Esophagus squamous epithelium (tissue), 5 donors: ENCODE measurements around the gene REEP2. TPM values are rescaled to one million over a fixed set of nuclear protein-coding genes. Genes with fewer than 3 reads are reported as not detected.

ENCODE experiments used
- DNase-seq: peaks from one replicate; lab custom pipeline; 2025; lab: John Stamatoyannopoulos, UW
- H3K27ac ChIP-seq, 4 donors: fragments of 200-600 bp; sonication (generic); one replicate each; pipeline ENCODE4 v1.5.1; 2016 to 2019; ENCODE audit warnings: mild to moderate bottlenecking in 1 of 4
- H3K27me3 ChIP-seq, 4 donors: fragments of 200-600 bp; sonication (generic); 1 replicate in 3 of 4; 2 replicates in 1 of 4; pipeline versions ENCODE4 v1.5.1 to v1.6.0; 2017 to 2021; ENCODE audit warnings: antibody characterized with exemption in 1 of 4
- H3K36me3 ChIP-seq, 3 donors: fragments of 200-600 bp; sonication (generic); one replicate each; pipeline ENCODE4 v1.5.1; 2016 to 2019
- H3K4me1 ChIP-seq, 3 donors: fragments of 200-600 bp; sonication (generic); one replicate each; pipeline ENCODE4 v1.5.1; 2017 to 2019
- H3K4me3 ChIP-seq, 4 donors: fragments of 200-600 bp; sonication (generic); 1 replicate in 3 of 4; 2 replicates in 1 of 4; pipeline ENCODE4 v1.5.1; 2016 to 2019; ENCODE audit warnings: mild to moderate bottlenecking in 2 of 4, moderate library complexity in 1 of 4
- H3K9me3 ChIP-seq, 3 donors: fragments of 200-600 bp; sonication (generic); one replicate each; pipeline ENCODE4 v1.5.1; 2016 to 2019
- CTCF ChIP-seq, 6 experiments: fragments of 450-650 bp in 4 of 6; fragments of 200-600 bp in 2 of 6; sonication (generic) in 2 of 6; IDR thresholded peaks; one replicate each; pipeline ENCODE4 v1.5.1; 2016 to 2019; ENCODE audit warnings: antibody characterized with exemption in 6 of 6, mild to moderate bottlenecking in 4 of 6, moderate library complexity in 4 of 6
- POLR2A ChIP-seq, 4 donors: fragments of 450-650 bp; IDR thresholded peaks; one replicate each; pipeline ENCODE4 v1.6.1; 2017; ENCODE audit warnings: antibody characterized with exemption in 4 of 4, mild to moderate bottlenecking in 4 of 4, moderate library complexity in 3 of 4
- WGBS, 2 donors: methylation state at CpG; one replicate each; pipeline ENCODE4 v1.1.5; 2018; 5-methylcytosine and 5-hydroxymethylcytosine counted together
- intact Hi-C: fragments of 100-400 bp; cut with DNase I; formaldehyde crosslinking; loops from one replicate; pipeline ENCODE4 v1.15.0; 2022
- small RNA-seq, 4 donors: library from RNA; depleted of rRNA; stranded (forward); fragments of <200 nt; gene quantifications; one replicate each; pipeline ENCODE3, GENCODE V24; 2016
- total RNA-seq, 4 donors: library from RNA; depleted of rRNA; stranded (reverse); fragments of >200 nt; gene quantifications; one replicate each; pipeline ENCODE4 v1.1.0, GENCODE V29; 2016
- donor health status: DM: yes; HTN: yes; CAD: no.

Gene REEP2
- total RNA-seq, 4 donors from 2014 or later, result 0.11 to 3.8 (median 0.20) TPM

- intact Hi-C loops, result no loop called here
- 19% methylated on average over 8 of the region's 11 CpGs; no CpG with 5 or more reads in 1 of the 2 donors for WGBS, 2 donors
Observed at GRCh38 chr5:138491284-138491648, 52.4 kb downstream of the REEP2 start.

GRCh38 chr5:138491669-138492559, 53.1 kb downstream of the REEP2 start:
- Histone ChIP-seq H3K9me3 (no peaks in the 10 kb centered on the region), H3K4me1 (peaks cover 23 to 89% (median 41%) of the 10 kb centered on the region in 3 donors)
- intact Hi-C loops, result no loop called here

More at GRCh38 chr5:138491284-138491648, 52.4 kb downstream of the REEP2 start:
- Histone ChIP-seq H3K27ac (peak overlapping the region; percentile 47 to 93 (median 86)), H3K36me3 (no peaks in the 10 kb centered on the region), H3K27me3 (peaks cover 0 to 54% (median 0%) of the 10 kb centered on the region in 4 donors), H3K4me3 (peak overlapping the region; percentile 43 to 75 (median 63)), H3K4me1 (peaks cover 23 to 90% (median 41%) of the 10 kb centered on the region in 3 donors), H3K9me3 (no peaks in the 10 kb centered on the region)
- no peak for DNase-seq
- no peak for TF ChIP-seq CTCF (IDR thresholded peaks at IDR 0.05)
- TF ChIP-seq POLR2A (IDR thresholded peaks at IDR 0.05), result no peak

GRCh38 chr5:138492560-138493045, 53.7 kb downstream of the REEP2 start:
- 21 to 25% methylated on average over 8 to 9 of the region's 10 CpGs for WGBS, 2 donors
- Histone ChIP-seq H3K4me3 (peak overlapping the region; percentile 43 to 75 (median 63)), H3K27ac (peak overlapping the region; percentile 84 to 95 (median 92)), H3K4me1 (peaks cover 23 to 82% (median 41%) of the 10 kb centered on the region in 3 donors), H3K36me3 (no peaks in the 10 kb centered on the region), H3K27me3 (peaks cover 0 to 54% (median 0%) of the 10 kb centered on the region in 4 donors), H3K9me3 (no peaks in the 10 kb centered on the region)
- TF ChIP-seq CTCF (IDR thresholded peaks at IDR 0.05), result no peak
- TF ChIP-seq POLR2A (IDR thresholded peaks at IDR 0.05), result peak in 1 of 4 donors; percentile 9
- DNase-seq, result no peak
- intact Hi-C loops, result no loop called here

More at GRCh38 chr5:138491669-138492559, 53.1 kb downstream of the REEP2 start:
- 1 to 4% methylated on average over 4 to 13 of the region's 93 CpGs for WGBS, 2 donors
- peak; percentile 56 for DNase-seq
- TF ChIP-seq POLR2A (IDR thresholded peaks at IDR 0.05), result peak in 2 of 4 donors; percentile 22 to 71
- peak in 1 of 6 experiments; percentile 6 for TF ChIP-seq CTCF (IDR thresholded peaks at IDR 0.05)
- Histone ChIP-seq H3K36me3 (no peaks in the 10 kb centered on the region), H3K4me3 (peak overlapping the region; percentile 43 to 75 (median 63)), H3K27me3 (peaks cover 0 to 54% (median 0%) of the 10 kb centered on the region in 4 donors), H3K27ac (peak overlapping the region; percentile 84 to 95 (median 92))

- H3K27me3 ChIP-seq, result peaks cover 0 to 36% (median 0%) of the 10 kb centered on the region in 4 donors
- intact Hi-C loops, result no loop called here
- H3K27ac ChIP-seq, result peak overlapping the region in 1 of 4 donors; percentile 13
- H3K36me3 ChIP-seq, result no peaks in the 10 kb centered on the region
- WGBS, 2 donors, result 48 to 60% methylated on average over 7 of the region's 7 CpGs
- no peak overlapping the region for H3K4me3 ChIP-seq
- H3K9me3 ChIP-seq, result no peaks in the 10 kb centered on the region
- no peak for DNase-seq
- H3K4me1 ChIP-seq, result peaks cover 18 to 59% (median 26%) of the 10 kb centered on the region in 3 donors
- TF ChIP-seq POLR2A (IDR thresholded peaks at IDR 0.05), result no peak
- TF ChIP-seq CTCF (IDR thresholded peaks at IDR 0.05), result no peak
Observed at GRCh38 chr5:138495351-138495750, 56.5 kb downstream of the REEP2 start.

Small RNAs within 50 kb of the gene (small RNA-seq; reads per million reads assigned to genes)
- gene AC113403.1, result 0 reads per million in 4 donors

Other genes starting within 250 kb of the REEP2 start
- 10 to 100 TPM; 10.4 to 25.8 (median 20.5) TPM for gene CDC23, start 225.7 kb upstream of the REEP2 start, total RNA-seq
- under 1 TPM in 2 of 4 donors, not detected in 2; 0.35 to 0.41 TPM for gene GFRA3, start 164.4 kb upstream of the REEP2 start, total RNA-seq
- 1 to 10 TPM in 3 of 4 donors, under 1 TPM in 1; 0.80 to 3.1 (median 1.8) TPM for gene CDC25C, start 107.3 kb upstream of the REEP2 start, total RNA-seq
- gene FAM53C, start 100.8 kb upstream of the REEP2 start, total RNA-seq, result 10 to 100 TPM; 12.1 to 14.2 (median 13.4) TPM
- gene KDM3B, start 86.4 kb upstream of the REEP2 start, total RNA-seq, result 10 to 100 TPM; 34.5 to 53.8 (median 36.2) TPM
- 10 to 100 TPM; 10.9 to 47.8 (median 19.5) TPM for gene EGR1, start 26.4 kb downstream of the REEP2 start, total RNA-seq
- gene ETF1, start 104.2 kb downstream of the REEP2 start, total RNA-seq, result 100 to 1,000 TPM in 2 of 4 donors, 10 to 100 TPM in 2; 65.2 to 132 (median 103) TPM
- gene HSPA9, start 136.3 kb downstream of the REEP2 start, total RNA-seq, result 100 to 1,000 TPM; 185 to 354 (median 279) TPM